H1 (cell line): ENCODE results near the gene ZSCAN4.

Experiments
- CTCF ChIP-seq, 3 experiments: IDR thresholded peaks; 1 replicate in 2 of 3; 2 replicates in 1 of 3; pipeline versions ENCODE4 v1.5.1 to v1.6.1; 2011; ENCODE audit warnings: low read length in 3 of 3, mild to moderate bottlenecking in 3 of 3, inconsistent platforms in 2 of 3, low read depth in 1 of 3, moderate library complexity in 1 of 3; ENCODE audit not compliant: insufficient read depth in 1 of 3; ENCODE audit errors: control extremely low read depth in 1 of 3
- EP300 ChIP-seq, 2 experiments: IDR thresholded peaks; 1 replicate in 1 of 2; 2 replicates in 1 of 2; pipeline ENCODE4 v1.6.1; 2011 to 2012; ENCODE audit warnings: low read depth in 2 of 2, low read length in 2 of 2, mild to moderate bottlenecking in 2 of 2, borderline replicate concordance in 1 of 2, inconsistent platforms in 1 of 2, moderate library complexity in 1 of 2
- GTF2F1 ChIP-seq: IDR thresholded peaks from 2 replicates; pipeline ENCODE4 v1.6.1; 2012; ENCODE audit warnings: low read depth, low read length, improper control_type of control experiment, borderline replicate concordance
- JUN ChIP-seq: IDR thresholded peaks from 2 replicates; pipeline ENCODE4 v1.6.1; 2011; ENCODE audit warnings: low read depth, mild to moderate bottlenecking, improper control_type of control experiment, low read length
- NRF1 ChIP-seq: IDR thresholded peaks from 2 replicates; pipeline ENCODE4 v1.6.1; 2011; ENCODE audit warnings: mild to moderate bottlenecking, low read depth, low read length, improper control_type of control experiment
- RAD21 ChIP-seq, 2 experiments: IDR thresholded peaks in 1 of 2; conservative IDR thresholded peaks in 1 of 2; 2 replicates each; pipeline ENCODE4 v1.6.1; 2011; ENCODE audit warnings: low read depth in 2 of 2, low read length in 2 of 2, improper control_type of control experiment in 1 of 2, inconsistent platforms in 1 of 2, mild to moderate bottlenecking in 1 of 2, moderate library complexity in 1 of 2
- SP1 ChIP-seq: IDR thresholded peaks from 2 replicates; pipeline ENCODE4 v1.6.1; 2011; ENCODE audit warnings: low read depth, low read length
- SRF ChIP-seq: IDR thresholded peaks from 2 replicates; pipeline ENCODE4 v1.6.1; 2011; ENCODE audit warnings: mild to moderate bottlenecking, low read depth, low read length, moderate library complexity
- YY1 ChIP-seq: IDR thresholded peaks from 2 replicates; pipeline ENCODE4 v1.6.1; 2011; ENCODE audit warnings: low read depth, mild to moderate bottlenecking, low read length
- TF ChIP-seq, protein P1 (sequence below): IDR thresholded peaks from 2 replicates; pipeline ENCODE4 v1.6.1; 2012; ENCODE audit warnings: low read length, inconsistent platforms

- TF ChIP-seq SRF (no peak), RAD21 (IDR thresholded peaks at IDR 0.05 in 1 of 2, conservative IDR thresholded peaks at IDR 0.05 in 1 of 2; ENCODE audit: low read depth in 2 of 2, low read length in 2 of 2) (no peak), YY1 (no peak), CTCF (IDR thresholded peaks at IDR 0.05; ENCODE audit: control extremely low read depth in 1 of 3, insufficient read depth in 1 of 3, low read depth in 1 of 3, low read length in 3 of 3) (no peak), EP300 (IDR thresholded peaks at IDR 0.05; ENCODE audit: borderline replicate concordance in 1 of 2, low read depth in 2 of 2, low read length in 2 of 2) (no peak), JUN (no peak), SP1 (no peak), NRF1 (no peak), GTF2F1 (no peak)
- TF ChIP-seq, protein P1, sequence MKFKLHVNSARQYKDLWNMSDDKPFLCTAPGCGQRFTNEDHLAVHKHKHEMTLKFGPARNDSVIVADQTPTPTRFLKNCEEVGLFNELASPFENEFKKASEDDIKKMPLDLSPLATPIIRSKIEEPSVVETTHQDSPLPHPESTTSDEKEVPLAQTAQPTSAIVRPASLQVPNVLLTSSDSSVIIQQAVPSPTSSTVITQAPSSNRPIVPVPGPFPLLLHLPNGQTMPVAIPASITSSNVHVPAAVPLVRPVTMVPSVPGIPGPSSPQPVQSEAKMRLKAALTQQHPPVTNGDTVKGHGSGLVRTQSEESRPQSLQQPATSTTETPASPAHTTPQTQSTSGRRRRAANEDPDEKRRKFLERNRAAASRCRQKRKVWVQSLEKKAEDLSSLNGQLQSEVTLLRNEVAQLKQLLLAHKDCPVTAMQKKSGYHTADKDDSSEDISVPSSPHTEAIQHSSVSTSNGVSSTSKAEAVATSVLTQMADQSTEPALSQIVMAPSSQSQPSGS, result no peak
Measured at GRCh38 chr19:57642396-57643046, 26.2 kb upstream of the ZSCAN4 start.
